Ovary (tissue), 3 donors: ENCODE measurements around the gene TDRKH.

ENCODE experiments used
- CTCF ChIP-seq, 3 donors: fragments of 450-650 bp in 2 of 3; fragments of 200-600 bp in 1 of 3; IDR thresholded peaks; one replicate each; pipeline versions ENCODE4 v1.5.1 to v1.8.0; 2016 to 2022; ENCODE audit warnings: antibody characterized with exemption in 3 of 3, mild to moderate bottlenecking in 1 of 3
- POLR2A ChIP-seq: fragments of 450-650 bp; IDR thresholded peaks from one replicate; pipeline ENCODE4 v1.6.1; 2017; ENCODE audit warnings: antibody characterized with exemption, mild to moderate bottlenecking, moderate library complexity
- donor health status: DM: no; HTN: no; CAD: no.

- no peak for TF ChIP-seq POLR2A
- no peak for TF ChIP-seq CTCF (IDR thresholded peaks at IDR 0.05)
Observed at GRCh38 chr1:151838222-151839081, 48.2 kb upstream of the TDRKH start.
